GM18870 (cell line): ENCODE data around the gene IRF2BPL.

ENCODE experiments used
- ATAC-seq: cut with Tn5 transposase; IDR thresholded peaks from one replicate; pipeline ENCODE4 v1.9.1; 2021; ENCODE audit warnings: moderate library complexity; ENCODE audit not compliant: unreplicated experiment

The IRF2BPL gene

DNA sequence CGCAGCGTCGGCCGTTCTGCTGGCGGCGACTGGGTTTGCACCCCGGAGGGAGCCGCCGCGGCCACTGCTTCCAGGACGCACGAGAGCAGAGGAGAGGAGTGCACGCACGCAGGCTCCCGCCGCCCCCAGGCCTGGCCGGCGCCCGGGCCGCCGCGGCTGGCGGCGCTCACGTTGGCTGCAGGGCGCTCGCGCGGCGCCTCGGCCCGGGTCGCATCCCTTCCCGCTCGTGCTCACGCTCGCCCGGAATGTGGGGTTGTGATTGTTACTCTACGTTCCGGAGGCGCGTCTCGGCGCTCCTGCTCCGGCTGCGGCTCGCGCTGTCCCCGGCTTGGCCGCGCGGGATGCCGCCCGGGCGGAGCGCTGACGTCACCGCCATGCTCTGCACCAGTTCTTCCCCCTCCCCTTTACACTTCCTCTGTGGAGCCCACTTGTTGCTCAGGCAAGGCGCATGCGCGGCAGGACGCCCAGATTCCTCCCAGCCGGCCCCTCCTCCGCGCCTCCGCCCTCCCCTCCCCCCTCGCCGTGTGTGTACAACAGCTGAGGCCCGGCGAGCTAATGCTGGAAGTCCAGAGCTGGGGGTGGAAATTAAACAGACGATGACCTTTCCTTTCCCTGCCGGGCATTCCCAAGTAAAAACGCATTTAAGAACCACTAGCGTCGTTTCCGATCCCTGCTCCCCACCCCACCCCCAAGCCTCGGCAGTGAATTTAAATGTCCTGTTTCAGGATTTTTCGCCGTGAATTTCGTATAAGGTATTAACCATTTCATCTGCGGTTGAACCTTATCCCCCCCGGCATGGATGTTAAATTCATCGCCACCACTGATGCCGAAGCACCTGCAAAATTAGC lies at the start of gene IRF2BPL:
TSS of gene IRF2BPL (minus strand) at position 325 of the 848 bp plus-strand sequence. CDS start 916 bp downstream, outside the sequence.
- peak; percentile 78 for ATAC-seq

DNA sequence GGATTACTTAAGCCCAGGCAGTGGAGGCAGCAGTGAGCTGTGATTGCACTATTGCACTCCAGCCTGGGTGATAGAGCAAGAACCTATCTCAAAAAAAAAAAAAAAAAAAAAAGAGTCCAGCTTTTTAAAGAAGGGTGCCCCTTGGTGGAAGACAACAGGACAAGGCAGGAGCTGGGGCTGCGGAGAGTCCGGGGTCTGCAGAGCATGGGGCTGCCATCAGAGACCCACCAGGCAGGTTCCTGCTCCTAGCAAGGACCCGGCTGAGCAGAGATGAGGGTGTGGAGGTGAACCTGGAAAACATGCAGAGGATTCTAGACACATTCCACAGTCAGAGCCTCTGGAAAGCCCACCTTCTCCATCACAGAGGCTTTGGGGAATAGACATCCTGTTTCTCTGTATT lies 48.5 kb upstream of the IRF2BPL start:
- no peak for ATAC-seq

DNA sequence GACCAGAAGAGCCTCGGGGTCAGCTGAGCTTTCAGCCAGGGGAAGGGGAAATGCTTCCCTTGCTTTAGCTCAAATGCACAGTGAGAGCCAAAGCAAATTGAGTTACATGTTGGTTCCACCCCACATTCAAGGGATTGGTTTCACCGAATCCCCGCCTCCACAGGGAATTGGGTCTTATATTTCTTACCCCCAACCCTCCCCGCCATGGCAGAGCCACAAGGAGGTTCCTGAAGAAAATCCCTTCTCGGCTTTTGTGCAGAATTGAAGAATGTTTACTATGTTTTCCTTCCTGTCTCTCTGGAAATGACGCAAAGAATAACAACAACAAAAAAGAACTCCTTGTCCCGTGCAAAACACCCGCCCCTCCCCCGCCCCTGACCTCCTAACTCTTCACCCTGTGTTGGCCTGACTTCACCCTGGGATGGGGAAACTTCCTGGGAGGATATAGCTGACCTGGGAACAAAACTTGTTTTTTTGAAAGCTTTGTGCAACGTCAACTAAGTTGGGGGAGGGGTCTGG lies 47.7 kb upstream of the IRF2BPL start:
- no peak for ATAC-seq

DNA sequence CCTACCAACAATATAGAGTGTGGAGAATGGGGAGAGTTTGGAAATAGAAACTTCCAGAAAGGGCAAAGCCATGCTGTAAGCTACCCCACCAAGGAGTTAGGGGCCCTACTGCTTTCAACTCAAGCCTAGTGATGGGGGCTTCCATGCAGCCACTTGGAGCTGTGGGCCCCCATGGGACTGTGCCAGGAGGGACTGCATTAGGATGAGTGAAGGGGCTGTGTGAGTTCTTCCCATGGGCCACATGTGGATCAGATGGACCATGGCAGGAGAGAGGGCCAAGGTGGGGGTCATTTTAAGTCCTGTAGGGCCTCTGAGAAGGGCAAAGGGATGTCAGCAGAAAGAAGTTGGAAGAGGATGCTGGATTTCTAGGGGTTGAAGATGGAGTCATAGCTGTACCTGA lies 46.5 kb upstream of the IRF2BPL start:
- ATAC-seq: no peak

DNA sequence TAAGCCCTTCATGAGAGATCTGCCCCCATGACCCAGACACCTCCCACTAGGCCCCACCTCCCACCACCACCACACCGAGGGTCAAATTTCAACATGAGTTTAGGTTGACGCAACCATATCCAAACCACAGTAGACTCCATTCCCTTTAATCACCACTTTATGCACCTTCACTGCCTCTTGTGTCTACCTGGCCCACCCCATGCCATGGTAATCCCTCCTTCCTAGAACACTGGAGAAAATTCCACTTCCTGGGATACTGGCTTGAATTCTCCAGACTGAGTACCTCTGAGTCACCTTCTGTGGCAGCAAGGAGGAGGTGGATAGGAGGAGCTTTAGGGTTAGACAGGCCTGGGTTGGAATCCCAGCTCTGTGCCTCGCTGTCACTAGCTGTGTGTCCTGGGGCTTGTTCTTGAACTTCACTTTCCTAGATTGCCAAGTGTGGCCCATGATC lies 43.5 kb upstream of the IRF2BPL start:
- ATAC-seq: no peak

DNA sequence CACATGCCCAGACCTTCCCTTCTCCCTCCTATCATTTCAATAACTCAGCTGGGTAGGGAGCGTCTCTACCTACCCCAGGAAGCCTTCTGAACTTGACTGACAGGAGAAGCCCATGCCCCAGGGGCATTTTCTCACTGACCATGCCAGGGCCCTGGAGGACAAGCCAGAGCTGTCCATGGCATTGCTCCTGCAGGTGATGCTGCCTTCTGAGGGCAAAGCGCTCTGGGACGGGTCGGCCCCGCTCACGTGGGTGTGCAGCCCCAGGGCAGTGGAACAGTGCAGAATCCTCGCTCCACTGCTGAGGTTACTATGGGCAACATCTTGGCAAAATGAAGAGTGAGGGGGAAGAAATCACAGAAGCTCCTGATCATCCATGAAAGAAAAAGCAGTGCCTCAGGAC lies 41.0 kb upstream of the IRF2BPL start:
- ATAC-seq: no peak

DNA sequence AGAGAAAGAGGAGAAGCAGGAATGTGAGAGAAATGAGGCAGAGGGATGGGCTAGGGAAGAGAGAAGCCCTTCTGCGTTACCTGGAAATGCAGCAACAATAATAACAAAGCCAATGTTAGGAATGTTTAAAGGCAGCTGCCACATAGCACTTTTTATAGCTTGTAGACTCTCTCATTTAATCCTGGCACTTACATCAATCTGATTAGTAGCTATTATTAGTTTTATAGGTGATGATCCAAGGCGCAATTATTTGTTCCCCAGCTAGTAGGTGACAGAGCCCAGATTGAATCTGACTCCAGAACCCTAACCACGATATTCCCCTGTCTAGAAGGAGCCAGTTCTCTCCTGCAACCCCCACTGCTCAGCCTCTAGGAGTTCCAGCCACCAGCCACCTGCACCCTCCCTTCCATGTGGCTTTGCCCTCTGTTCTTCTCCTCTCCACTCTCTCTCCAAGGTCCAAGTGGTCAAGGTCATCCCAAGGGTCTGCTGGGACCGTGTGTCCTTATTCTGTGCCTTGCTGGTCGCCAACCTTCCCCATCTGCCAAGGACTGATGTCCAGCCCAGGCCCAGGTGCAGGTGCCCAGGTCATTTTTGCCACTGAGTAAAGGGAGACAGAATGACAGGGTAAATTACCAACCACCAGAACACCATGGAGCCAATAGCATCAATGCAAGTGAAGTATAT lies 40.2 kb upstream of the IRF2BPL start:
- no peak for ATAC-seq

DNA sequence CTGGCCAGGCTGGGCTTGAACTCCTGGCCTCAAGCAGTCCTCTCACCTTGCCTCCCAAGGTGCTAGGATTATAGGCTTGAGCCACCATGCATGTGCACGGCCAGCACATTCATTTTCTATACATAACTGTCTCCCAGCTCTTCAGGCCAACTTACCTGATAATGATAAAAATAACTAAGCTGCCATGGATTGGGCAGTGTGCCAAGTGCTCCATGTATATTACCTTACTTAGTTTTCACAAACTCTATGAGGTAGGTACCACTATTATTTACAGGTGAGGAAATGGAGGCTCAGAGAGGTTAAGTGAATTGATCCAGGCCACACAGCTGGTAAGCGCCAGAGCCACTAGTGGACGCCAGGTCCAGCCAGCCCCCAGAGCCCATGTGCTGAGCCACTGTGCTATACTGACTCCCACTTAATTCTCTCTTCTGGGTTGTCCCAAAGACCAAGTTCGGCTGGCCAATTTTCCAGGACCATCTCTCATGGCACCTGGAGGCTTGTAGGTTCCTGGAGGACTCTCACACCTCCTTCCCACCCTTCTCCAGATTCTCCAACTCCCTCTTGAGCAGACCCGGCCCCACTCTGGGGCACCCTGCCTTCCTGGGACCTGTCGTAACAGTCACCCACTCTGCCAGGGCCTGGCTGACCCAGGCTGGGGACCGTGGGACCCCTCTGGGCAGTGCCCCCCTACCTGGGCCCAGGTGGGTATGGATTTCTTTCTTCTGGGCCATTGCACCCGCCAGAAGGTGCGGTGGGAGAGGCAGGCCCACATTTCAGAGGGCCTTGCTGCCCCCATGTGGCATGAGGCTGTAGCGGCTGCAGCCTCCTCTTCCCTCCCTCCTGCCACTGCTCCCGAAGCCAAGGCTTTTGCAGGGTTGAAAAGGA lies 39.4 kb upstream of the IRF2BPL start:
- ATAC-seq: no peak

DNA sequence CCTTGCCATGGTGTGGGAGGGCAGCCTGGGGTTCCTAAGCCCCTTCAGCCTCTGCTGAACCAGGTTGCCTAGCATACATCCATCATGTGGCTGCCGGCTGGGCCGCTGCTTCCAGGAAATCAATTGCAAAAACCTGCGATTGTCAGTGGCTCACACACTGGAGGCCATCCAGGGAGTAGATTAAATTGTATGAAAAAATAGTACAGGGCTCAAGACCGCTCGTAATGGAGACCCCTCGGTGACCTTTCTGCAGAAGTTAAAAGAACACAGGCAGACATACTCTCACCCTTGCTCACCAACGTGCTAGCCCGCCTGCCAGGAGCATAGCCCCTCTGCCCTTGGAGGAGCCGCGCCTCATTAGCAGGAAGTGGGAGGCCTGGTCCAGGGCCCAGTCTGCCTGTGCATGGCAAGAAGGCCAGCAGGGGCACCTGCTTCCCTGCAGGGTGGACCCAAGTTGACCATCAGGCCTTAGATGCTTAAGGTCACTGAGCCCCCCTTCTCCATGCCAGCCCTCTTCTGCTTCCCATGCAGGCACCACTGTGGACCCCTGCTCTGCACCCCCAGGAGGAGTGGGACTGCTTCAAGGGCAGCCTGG lies 38.2 kb upstream of the IRF2BPL start:
- no peak for ATAC-seq

DNA sequence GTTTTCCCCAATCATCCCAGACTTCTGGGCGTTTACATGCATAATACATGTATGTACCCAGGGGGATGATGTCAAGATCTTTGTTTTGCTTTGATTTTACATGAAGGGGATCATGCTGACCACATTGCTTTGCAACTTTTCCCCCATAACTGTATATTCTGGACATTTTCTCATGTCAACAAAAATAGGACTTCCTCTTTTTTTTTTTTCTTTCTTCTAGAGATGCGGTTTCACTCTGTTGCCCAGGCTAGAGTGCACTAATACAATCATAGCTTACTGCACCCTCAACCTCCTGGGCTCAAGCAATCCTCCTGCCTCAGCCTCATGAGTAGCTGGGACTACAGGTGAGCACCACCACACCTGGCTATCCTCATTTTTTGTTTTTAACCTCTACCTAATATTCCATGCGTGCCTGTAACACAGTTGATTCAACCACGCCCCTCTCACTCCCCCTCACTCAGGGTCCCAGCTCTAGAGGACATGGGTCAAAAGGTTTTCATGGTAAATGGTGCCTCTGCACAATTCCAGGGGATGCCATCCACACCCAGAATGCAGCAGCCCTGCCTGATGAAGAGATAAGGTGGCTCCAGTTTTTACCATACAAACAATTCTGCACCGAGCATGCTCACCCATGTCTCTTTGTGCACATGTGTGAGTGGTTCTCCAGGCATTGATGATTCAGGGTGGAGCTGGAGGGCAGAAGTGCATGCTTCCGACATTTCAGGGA lies 37.5 kb upstream of the IRF2BPL start:
- no peak for ATAC-seq

DNA sequence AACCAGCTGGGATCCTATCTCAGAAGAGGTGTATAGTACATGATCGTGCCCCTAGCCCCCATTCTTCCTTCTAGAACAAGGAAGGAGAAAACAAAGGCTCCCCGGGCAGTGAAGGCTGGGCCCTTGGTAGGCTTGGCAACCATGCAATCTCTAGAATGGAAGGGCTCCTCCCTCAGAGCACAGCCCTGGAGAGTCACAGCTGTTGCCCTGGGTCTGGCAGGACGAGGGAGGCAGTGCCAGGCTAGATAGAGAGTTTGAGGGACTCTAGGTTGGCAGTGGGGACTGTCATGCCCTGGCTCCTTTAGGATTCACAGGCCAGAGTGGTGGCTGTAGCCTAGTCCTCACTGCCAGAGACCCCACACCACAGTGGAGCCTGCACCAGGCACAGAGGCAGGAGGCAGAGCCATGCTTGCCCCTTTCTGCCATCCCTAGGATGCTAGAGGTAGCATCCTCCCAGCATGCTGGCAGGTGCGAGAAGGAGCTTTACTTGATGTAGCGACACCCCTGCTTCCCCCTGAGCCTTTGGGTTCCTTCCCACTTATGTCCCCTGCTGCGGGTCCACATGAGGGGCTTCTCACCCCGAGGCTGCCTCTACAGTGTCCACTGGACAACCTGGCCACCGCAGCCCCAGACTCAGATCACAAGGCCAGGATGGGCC lies 36.1 kb upstream of the IRF2BPL start:
- ATAC-seq: no peak

DNA sequence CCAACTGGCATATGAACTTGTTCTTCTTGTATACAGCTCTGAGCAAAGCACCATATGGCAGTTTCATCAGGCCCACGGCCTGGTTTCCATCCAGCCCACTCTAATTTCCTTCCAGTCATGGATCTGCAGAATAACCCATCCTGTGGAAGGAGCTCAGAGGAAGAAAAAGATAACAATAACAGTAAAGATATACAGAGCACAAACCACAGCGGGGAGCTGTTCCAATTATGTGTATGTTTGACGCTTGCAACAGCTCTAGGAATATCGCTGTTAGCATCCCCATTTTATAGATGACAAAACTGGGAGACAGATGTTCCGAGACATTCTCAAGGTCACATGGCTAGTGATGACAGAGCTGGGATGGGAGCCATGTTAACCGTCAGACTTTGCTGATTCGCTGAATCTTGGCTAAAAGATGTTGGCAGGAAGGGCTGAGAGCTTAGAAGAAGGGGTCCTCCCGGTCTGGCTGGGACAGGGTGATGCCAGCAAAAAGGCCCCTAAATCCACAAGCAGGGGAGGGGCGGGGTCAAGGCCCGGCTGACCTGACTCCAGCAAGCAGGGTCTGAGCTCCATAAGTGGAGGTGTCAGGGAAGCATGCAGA lies 35.2 kb upstream of the IRF2BPL start:
- no peak for ATAC-seq

DNA sequence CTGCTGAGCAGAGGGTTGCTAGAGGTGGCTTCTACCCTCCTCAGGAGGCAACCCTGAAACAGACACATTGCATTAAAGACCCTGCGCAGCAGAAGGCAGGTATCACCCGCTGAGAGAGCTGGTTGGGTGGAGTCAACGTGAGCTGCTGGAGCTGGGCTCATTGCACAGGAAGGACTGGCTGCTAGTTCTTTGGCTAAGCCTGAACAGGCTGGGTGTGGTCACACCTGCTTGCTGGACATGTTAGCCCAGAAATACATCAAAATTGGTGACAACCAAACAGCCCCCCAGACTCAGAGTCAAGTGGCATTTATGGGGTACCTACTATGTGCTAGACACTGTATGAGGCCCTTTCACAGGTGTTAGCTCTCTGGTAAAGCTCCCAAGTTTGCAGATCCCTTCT lies 33.8 kb upstream of the IRF2BPL start:
- ATAC-seq: no peak

DNA sequence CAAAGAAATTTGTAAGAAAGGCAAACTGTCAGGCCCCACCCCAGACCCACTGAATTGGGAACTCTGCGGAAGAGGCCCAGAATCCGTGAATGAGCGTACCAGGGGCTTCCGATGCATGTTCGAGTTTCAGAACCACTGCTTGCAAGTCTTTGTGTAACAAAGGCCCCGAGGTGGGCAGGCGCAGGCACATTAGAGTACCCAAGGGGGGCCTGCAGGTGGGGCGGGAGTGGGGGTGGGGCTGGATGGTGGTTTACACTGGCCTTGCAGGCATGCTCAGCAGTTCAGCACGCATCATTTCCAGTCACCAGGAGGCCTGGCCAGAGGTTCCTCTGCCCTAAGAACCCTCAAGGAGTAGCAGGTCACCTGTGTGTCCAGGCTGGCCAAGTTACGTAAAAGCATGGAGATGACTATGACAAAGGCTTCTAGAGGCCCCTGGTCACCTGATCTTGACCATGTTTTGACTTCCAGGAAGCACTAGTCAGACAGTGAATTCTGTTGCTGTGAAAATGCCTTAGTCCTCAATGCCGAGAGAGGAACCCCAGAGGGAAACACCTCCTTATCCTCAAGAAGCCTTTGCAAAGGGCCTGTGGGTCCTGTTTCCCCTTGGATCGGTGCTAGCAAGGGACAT lies 33.2 kb upstream of the IRF2BPL start:
- no peak for ATAC-seq

DNA sequence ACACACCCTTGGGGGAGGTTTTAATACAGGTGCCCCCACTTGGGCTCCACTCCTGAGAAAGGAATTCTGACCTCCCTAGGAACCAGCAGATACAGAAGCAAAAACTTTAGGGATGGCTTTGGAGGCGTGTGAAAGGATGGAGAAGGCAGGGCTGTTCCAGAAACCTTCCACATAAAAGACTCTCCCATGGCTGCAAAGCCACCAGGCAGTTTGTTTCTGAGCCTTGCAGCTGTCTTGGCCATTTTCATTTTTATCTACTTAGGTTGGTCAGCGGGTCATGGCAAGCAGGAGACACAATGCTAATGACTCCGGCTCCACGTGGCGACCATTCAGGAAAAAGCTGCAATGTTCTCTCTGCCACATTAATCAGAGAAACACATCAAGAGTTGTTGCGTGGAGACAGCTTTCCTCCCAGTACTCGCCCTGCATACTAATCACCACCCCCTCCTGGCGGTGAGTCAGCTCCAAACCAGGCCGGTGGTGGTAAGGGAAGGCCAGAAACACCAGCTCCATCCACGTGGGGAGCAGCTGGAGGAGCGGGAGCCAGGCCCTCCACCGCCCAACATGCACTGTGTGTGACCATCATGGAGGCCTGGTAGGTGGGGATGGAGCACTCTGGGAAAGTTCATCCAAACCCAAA lies 30.9 kb upstream of the IRF2BPL start:
- ATAC-seq: no peak

DNA sequence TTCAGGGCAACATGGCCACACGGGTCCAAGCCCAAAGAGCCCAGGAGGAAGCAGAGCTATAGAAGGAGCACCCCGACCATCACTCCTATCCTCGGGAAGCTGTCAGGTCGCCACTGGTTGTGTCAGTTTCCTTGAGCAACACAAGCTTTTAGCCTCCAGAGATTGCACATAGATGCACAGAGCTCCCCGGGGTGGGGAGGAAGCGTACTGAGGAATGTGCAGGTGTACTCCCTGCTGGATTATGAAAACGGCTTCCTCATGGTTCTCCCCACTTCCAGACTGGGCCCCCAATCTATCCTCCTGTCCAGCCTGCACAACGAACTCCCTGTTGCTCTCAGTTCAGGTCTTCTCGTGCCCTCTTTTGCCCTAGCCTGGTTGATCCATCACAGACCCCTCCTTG lies 30.3 kb upstream of the IRF2BPL start:
- ATAC-seq: no peak

DNA sequence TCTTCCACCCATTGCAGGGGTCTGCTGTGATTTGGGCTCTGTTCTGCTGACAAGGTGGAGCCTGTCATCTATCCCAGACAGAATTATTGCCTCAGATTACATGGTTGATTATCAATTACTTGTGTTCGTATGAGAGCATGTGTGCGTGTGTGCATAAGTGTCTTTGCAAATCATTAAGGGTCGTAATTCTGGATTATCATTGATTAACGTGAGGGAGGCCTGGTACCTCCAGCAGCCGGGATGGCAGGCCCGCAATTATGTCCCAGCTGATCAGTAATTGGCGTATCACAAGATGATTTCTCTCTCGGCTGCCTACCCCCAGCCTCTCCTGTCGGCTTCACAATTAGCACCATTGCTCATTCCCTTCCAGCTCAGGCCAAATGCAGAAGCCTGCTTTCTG lies 29.6 kb upstream of the IRF2BPL start:
- no peak for ATAC-seq

DNA sequence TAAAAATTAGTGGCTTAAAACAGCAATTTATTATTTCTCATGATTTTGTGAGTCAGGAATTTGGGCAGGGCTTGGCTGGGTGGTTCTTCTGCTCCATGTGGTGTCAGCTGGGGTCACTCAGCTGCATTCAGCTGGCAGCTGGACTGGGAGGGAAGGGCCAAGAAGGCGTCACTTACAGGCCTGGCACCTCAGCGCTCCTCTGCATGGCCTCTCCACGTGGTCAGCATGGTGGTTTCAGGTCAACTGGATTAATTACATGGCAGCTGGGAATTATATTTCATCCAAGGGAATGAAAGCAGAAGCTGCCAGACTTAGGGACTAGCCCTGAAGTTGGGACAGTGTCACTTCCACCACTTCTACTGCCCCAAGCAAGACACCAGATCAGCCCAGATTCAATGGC lies 27.5 kb upstream of the IRF2BPL start:
- ATAC-seq: no peak
